HCT116 (cell line): ENCODE results near the gene RUNDC3A.

Source experiments
- EZH2 ChIP-seq: fragments of 200-600 bp; sonication (generic); IDR thresholded peaks from 2 replicates; pipeline ENCODE4 v1.6.1; 2017; ENCODE audit warnings: antibody characterized with exemption, mixed run types
- EZH2phosphoT487 ChIP-seq: fragments of 200-600 bp; IDR thresholded peaks from 2 replicates; pipeline ENCODE4 v1.6.1; 2018; ENCODE audit warnings: antibody characterized with exemption, borderline replicate concordance
- POLR2A ChIP-seq: IDR thresholded peaks from 2 replicates; pipeline ENCODE4 v1.7.0; 2011; ENCODE audit warnings: borderline replicate concordance; ENCODE audit not compliant: insufficient read depth, insufficient read length; ENCODE audit errors: extremely low read depth
- SIN3A ChIP-seq: IDR thresholded peaks from 2 replicates; pipeline ENCODE4 v1.6.1; 2012; ENCODE audit warnings: low read depth
- SP1 ChIP-seq: IDR thresholded peaks from 2 replicates; pipeline ENCODE4 v1.6.1; 2012; ENCODE audit warnings: low read depth
- ZNF274 ChIP-seq: fragments of 200-500 bp; sonication (Bioruptor generic); IDR thresholded peaks from 2 replicates; pipeline ENCODE4 v1.6.1; 2014; ENCODE audit warnings: mild to moderate bottlenecking, low read depth, low read length, inconsistent platforms
- TF ChIP-seq, protein P1 (sequence below): IDR thresholded peaks from 2 replicates; pipeline ENCODE4 v1.6.1; 2012; ENCODE audit warnings: low read depth
- TF ChIP-seq, protein P2 (sequence below): IDR thresholded peaks from 2 replicates; pipeline ENCODE4 v1.6.1; 2012
- TF ChIP-seq, protein P3 (sequence below), 3 experiments: fragments of 200-600 bp in 1 of 3; sonication (generic) in 1 of 3; IDR thresholded peaks in 2 of 3; conservative IDR thresholded peaks in 1 of 3; 2 replicates each; pipeline ENCODE4 v1.5.1; 2012 to 2017; ENCODE audit warnings: low read depth in 2 of 3, low read length in 2 of 3, antibody characterized with exemption in 1 of 3, borderline replicate concordance in 1 of 3, control low read depth in 1 of 3, mild to moderate bottlenecking in 1 of 3, mixed read lengths in 1 of 3, mixed run types in 1 of 3, moderate library complexity in 1 of 3; ENCODE audit not compliant: insufficient read depth in 1 of 3

DNA sequence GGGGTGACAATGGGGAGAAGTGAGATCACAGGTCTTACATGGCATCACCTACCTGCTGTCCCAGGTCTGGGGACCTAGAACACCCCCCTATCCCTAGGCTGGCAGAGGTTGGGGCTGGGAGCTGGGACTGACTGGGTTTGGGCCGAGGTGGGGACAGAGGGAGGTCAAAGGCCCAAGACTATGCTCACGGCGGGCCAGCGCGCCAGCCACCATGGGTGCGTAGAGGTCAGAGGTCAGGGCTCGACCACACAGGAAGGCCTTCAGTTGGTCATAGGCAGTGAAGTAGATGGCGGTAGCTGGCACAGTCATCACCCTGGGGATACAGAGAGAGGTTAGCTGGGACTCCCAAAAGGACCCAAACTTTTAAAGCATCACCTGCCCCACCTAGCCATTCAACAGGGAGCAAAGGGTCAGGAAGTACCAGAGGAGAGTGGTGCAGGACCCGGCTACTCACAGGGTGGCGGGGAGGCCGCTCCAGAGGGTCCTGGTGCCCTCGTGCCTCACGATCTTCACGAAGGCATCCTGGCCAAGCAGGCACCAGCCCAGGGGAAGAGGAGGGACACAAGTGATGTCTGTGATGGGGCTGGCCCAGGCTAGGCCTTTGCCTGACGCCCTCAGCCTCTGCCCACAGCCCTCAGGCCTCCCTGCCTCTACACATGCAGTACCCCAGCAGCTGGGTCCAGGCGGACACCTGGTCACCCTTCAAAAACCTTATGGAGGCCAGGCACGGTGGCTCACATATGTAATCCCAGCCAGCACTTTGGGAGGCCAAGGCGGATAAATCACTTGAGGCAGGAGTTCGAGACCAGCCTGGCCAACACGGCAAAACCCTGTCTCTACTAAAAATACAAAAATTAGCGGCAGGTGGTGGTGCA is 13.1 kb downstream of the RUNDC3A start:
- TF ChIP-seq, protein P1, sequence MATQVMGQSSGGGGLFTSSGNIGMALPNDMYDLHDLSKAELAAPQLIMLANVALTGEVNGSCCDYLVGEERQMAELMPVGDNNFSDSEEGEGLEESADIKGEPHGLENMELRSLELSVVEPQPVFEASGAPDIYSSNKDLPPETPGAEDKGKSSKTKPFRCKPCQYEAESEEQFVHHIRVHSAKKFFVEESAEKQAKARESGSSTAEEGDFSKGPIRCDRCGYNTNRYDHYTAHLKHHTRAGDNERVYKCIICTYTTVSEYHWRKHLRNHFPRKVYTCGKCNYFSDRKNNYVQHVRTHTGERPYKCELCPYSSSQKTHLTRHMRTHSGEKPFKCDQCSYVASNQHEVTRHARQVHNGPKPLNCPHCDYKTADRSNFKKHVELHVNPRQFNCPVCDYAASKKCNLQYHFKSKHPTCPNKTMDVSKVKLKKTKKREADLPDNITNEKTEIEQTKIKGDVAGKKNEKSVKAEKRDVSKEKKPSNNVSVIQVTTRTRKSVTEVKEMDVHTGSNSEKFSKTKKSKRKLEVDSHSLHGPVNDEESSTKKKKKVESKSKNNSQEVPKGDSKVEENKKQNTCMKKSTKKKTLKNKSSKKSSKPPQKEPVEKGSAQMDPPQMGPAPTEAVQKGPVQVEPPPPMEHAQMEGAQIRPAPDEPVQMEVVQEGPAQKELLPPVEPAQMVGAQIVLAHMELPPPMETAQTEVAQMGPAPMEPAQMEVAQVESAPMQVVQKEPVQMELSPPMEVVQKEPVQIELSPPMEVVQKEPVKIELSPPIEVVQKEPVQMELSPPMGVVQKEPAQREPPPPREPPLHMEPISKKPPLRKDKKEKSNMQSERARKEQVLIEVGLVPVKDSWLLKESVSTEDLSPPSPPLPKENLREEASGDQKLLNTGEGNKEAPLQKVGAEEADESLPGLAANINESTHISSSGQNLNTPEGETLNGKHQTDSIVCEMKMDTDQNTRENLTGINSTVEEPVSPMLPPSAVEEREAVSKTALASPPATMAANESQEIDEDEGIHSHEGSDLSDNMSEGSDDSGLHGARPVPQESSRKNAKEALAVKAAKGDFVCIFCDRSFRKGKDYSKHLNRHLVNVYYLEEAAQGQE, result no peak
- TF ChIP-seq, protein P2, sequence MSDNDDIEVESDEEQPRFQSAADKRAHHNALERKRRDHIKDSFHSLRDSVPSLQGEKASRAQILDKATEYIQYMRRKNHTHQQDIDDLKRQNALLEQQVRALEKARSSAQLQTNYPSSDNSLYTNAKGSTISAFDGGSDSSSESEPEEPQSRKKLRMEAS, result no peak
- TF ChIP-seq, protein P3, sequence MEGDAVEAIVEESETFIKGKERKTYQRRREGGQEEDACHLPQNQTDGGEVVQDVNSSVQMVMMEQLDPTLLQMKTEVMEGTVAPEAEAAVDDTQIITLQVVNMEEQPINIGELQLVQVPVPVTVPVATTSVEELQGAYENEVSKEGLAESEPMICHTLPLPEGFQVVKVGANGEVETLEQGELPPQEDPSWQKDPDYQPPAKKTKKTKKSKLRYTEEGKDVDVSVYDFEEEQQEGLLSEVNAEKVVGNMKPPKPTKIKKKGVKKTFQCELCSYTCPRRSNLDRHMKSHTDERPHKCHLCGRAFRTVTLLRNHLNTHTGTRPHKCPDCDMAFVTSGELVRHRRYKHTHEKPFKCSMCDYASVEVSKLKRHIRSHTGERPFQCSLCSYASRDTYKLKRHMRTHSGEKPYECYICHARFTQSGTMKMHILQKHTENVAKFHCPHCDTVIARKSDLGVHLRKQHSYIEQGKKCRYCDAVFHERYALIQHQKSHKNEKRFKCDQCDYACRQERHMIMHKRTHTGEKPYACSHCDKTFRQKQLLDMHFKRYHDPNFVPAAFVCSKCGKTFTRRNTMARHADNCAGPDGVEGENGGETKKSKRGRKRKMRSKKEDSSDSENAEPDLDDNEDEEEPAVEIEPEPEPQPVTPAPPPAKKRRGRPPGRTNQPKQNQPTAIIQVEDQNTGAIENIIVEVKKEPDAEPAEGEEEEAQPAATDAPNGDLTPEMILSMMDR (IDR thresholded peaks at IDR 0.05 in 2 of 3, conservative IDR thresholded peaks at IDR 0.05 in 1 of 3; ENCODE audit: borderline replicate concordance in 1 of 3, insufficient read depth in 1 of 3, low read depth in 2 of 3, low read length in 2 of 3), result no peak
- TF ChIP-seq ZNF274 (no peak), EZH2phosphoT487 (no peak), SIN3A (no peak), POLR2A (no peak), EZH2 (no peak), SP1 (no peak)
